ENCODE measurements around the gene GZMA. TPM values are rescaled to one million over a fixed set of nuclear protein-coding genes. Genes with fewer than 3 reads are reported as not detected.

Gene GZMA
- total RNA-seq, 1 donor from 2014 or later: 0.87 TPM

Other genes starting within 250 kb of the GZMA start
- gene ESM1, start 117.1 kb upstream of the GZMA start, total RNA-seq: not detected
- gene GZMK, start 78.4 kb upstream of the GZMA start, total RNA-seq: 0.82 TPM
- gene GPX8, start 57.5 kb downstream of the GZMA start, total RNA-seq: 4.6 TPM
- not detected for gene CDC20B, start 70.5 kb downstream of the GZMA start, total RNA-seq
- not detected for gene MCIDAS, start 124.7 kb downstream of the GZMA start, total RNA-seq
- gene CCNO, start 131.0 kb downstream of the GZMA start, total RNA-seq: not detected
- 20.7 TPM for gene DHX29, start 205.0 kb downstream of the GZMA start, total RNA-seq
- 69.9 TPM for gene MTREX, start 205.3 kb downstream of the GZMA start, total RNA-seq

Measured in left ventricle myocardium superior (tissue), 1 donor.